H9 (cell line): ENCODE data around the gene ABHD16A. TPM values are rescaled to one million over a fixed set of nuclear protein-coding genes. Genes with fewer than 3 reads are reported as not detected.

Source experiments
- DNase-seq: peaks from one replicate; pipeline ENCODE4 v3.0.0-alpha.2; 2017
- H2AFZ ChIP-seq: one replicate; pipeline ENCODE4 v1.6.1; 2013; ENCODE audit warnings: mild to moderate bottlenecking, low read length, control low read depth, moderate library complexity
- H2AK5ac ChIP-seq: 2 replicates; pipeline ENCODE4 v1.6.1; 2013; ENCODE audit warnings: low read length, control low read depth, mixed read lengths; ENCODE audit not compliant: insufficient read length
- H2BK120ac ChIP-seq: one replicate; pipeline ENCODE4 v1.6.1; 2013; ENCODE audit warnings: low read depth, mild to moderate bottlenecking, low read length, control low read depth, inconsistent platforms; ENCODE audit not compliant: poor library complexity, severe bottlenecking
- H2BK12ac ChIP-seq: 2 replicates; pipeline ENCODE4 v1.6.1; 2013; ENCODE audit warnings: low read length, control low read depth, mixed read lengths, low read depth; ENCODE audit not compliant: insufficient read length
- H2BK15ac ChIP-seq: 2 replicates; pipeline ENCODE4 v1.6.1; 2013; ENCODE audit warnings: low read depth, low read length, control low read depth
- H2BK20ac ChIP-seq: one replicate; pipeline ENCODE4 v1.6.1; 2013; ENCODE audit warnings: low read depth, mild to moderate bottlenecking, low read length, control low read depth, inconsistent platforms; ENCODE audit not compliant: poor library complexity, severe bottlenecking
- H2BK5ac ChIP-seq: 2 replicates; pipeline ENCODE4 v1.6.1; 2013; ENCODE audit warnings: low read length, control low read depth, mixed read lengths; ENCODE audit not compliant: insufficient read length
- H3K14ac ChIP-seq: 2 replicates; pipeline ENCODE4 v1.6.1; 2013; ENCODE audit warnings: low read length, control low read depth; ENCODE audit not compliant: insufficient read depth
- H3K18ac ChIP-seq: 2 replicates; pipeline ENCODE4 v1.6.1; 2013; ENCODE audit warnings: low read depth, mild to moderate bottlenecking, mixed read lengths, low read length, control low read depth; ENCODE audit not compliant: insufficient read length
- H3K23ac ChIP-seq: 2 replicates; pipeline ENCODE4 v1.6.1; 2013; ENCODE audit warnings: low read length, control low read depth, mixed read lengths, low read depth; ENCODE audit not compliant: insufficient read length
- H3K23me2 ChIP-seq: 2 replicates; pipeline ENCODE4 v1.6.1; 2013; ENCODE audit warnings: low read depth, mild to moderate bottlenecking, mixed read lengths, low read length, control low read depth; ENCODE audit not compliant: insufficient read length, poor library complexity, severe bottlenecking
- H3K27ac ChIP-seq: 2 replicates; pipeline ENCODE4 v1.5.1; 2013; ENCODE audit warnings: low read length, control low read depth, mixed read lengths, low read depth; ENCODE audit not compliant: insufficient read length
- H3K27me3 ChIP-seq: 2 replicates; pipeline ENCODE4 v1.6.1; 2013; ENCODE audit warnings: low read length, control low read depth, inconsistent platforms; ENCODE audit not compliant: insufficient read depth
- H3K4ac ChIP-seq: 2 replicates; pipeline ENCODE4 v1.6.1; 2013; ENCODE audit warnings: low read depth, mild to moderate bottlenecking, control low read depth, inconsistent platforms, low read length, moderate library complexity
- H3K4me1 ChIP-seq: 2 replicates; pipeline ENCODE4 v1.6.1; 2013; ENCODE audit warnings: low read length, control low read depth, inconsistent platforms; ENCODE audit not compliant: insufficient read depth
- H3K4me2 ChIP-seq: 2 replicates; pipeline ENCODE4 v1.6.1; 2013; ENCODE audit warnings: low read length, control low read depth, mixed read lengths; ENCODE audit not compliant: insufficient read length, insufficient read depth
- H3K56ac ChIP-seq: 2 replicates; pipeline ENCODE4 v1.6.1; 2013; ENCODE audit warnings: low read depth, mild to moderate bottlenecking, mixed read lengths, low read length, control low read depth; ENCODE audit not compliant: insufficient read length
- H3K79me1 ChIP-seq: 2 replicates; pipeline ENCODE4 v1.6.1; 2013; ENCODE audit warnings: low read depth, mild to moderate bottlenecking, moderate library complexity, low read length, control low read depth, inconsistent platforms; ENCODE audit not compliant: insufficient read depth, poor library complexity, severe bottlenecking
- H3K79me2 ChIP-seq: 2 replicates; pipeline ENCODE4 v1.6.1; 2013; ENCODE audit warnings: low read length, control low read depth, inconsistent platforms; ENCODE audit not compliant: insufficient read depth
- H3K9ac ChIP-seq: 2 replicates; pipeline ENCODE4 v1.6.1; 2013; ENCODE audit warnings: low read length, control low read depth, mixed read lengths; ENCODE audit not compliant: insufficient read length; ENCODE audit errors: extremely low read depth
- H3K9me3 ChIP-seq: one replicate; pipeline ENCODE4 v1.6.1; 2013; ENCODE audit warnings: low read depth, low read length, inconsistent platforms; ENCODE audit not compliant: control insufficient read depth
- H3T11ph ChIP-seq: one replicate; pipeline ENCODE4 v1.6.1; 2013; ENCODE audit warnings: mild to moderate bottlenecking, low read length, control low read depth, inconsistent platforms
- H4K20me1 ChIP-seq: one replicate; pipeline ENCODE4 v1.6.1; 2013; ENCODE audit not compliant: control insufficient read depth, insufficient read length, insufficient read depth
- H4K5ac ChIP-seq: 2 replicates; pipeline ENCODE4 v1.6.1; 2013; ENCODE audit warnings: low read depth, mild to moderate bottlenecking, mixed read lengths, low read length, control low read depth; ENCODE audit not compliant: insufficient read length
- H4K8ac ChIP-seq: replicated peaks from 2 replicates; pipeline ENCODE4 v1.6.1; 2013; ENCODE audit warnings: low read length, control low read depth, mixed read lengths, low read depth; ENCODE audit not compliant: insufficient read length
- H4K91ac ChIP-seq: 2 replicates; pipeline ENCODE4 v1.6.1; 2013; ENCODE audit warnings: low read depth, mild to moderate bottlenecking, moderate library complexity, mixed read lengths, low read length, control low read depth; ENCODE audit not compliant: insufficient read length
- H3K27ac Mint-ChIP-seq, 3 experiments: 2 replicates in 2 of 3; 3 replicates in 1 of 3; pipeline ENCODE4 v1.8.0; 2020 to 2021; ENCODE audit warnings: mixed read lengths in 3 of 3, mild to moderate bottlenecking in 1 of 3, moderate library complexity in 1 of 3
- H3K27me3 Mint-ChIP-seq: 2 replicates; pipeline ENCODE4 v1.8.0; 2021; ENCODE audit warnings: low read depth, mild to moderate bottlenecking, moderate library complexity, mixed read lengths
- H3K36me3 Mint-ChIP-seq, 3 experiments: 2 replicates in 2 of 3; 3 replicates in 1 of 3; pipeline ENCODE4 v1.8.0; 2020 to 2021; ENCODE audit warnings: low read depth in 3 of 3, mixed read lengths in 3 of 3; ENCODE audit not compliant: insufficient read depth in 1 of 3
- H3K4me1 Mint-ChIP-seq, 2 experiments: 2 replicates each; pipeline ENCODE4 v1.8.0; 2020; ENCODE audit warnings: mixed read lengths in 2 of 2
- H3K4me3 Mint-ChIP-seq, 2 experiments: 2 replicates in 1 of 2; 3 replicates in 1 of 2; pipeline ENCODE4 v1.8.0; 2020 to 2021; ENCODE audit warnings: mild to moderate bottlenecking in 2 of 2, mixed read lengths in 2 of 2, moderate library complexity in 1 of 2
- H3K9me3 Mint-ChIP-seq, 2 experiments: 2 replicates in 1 of 2; 3 replicates in 1 of 2; pipeline ENCODE4 v1.8.0; 2020; ENCODE audit warnings: mild to moderate bottlenecking in 2 of 2, mixed read lengths in 2 of 2, moderate library complexity in 1 of 2
- WGBS: extraction: QIAGEN DNeasy Blood & Tissue Kit; methylation state at CpG from one replicate; pipeline ENCODE4 v1.1.7; 2013; ENCODE audit warnings: missing lambda C conversion rate, low lambda C conversion rate, mixed read lengths; ENCODE audit not compliant: insufficient read length; ENCODE audit errors: extremely low coverage; 5-methylcytosine and 5-hydroxymethylcytosine counted together
- total RNA-seq: library from RNA; stranded (reverse); gene quantifications from 2 replicates; pipeline ENCODE4 v1.2.1, GENCODE V29; 2021
- TF ChIP-seq, protein P1 (sequence below): fragments of 200-600 bp; sonication (generic); conservative IDR thresholded peaks from 3 replicates; pipeline ENCODE4 v1.8.0; 2021; ENCODE audit warnings: antibody characterized with exemption, mild to moderate bottlenecking

Gene ABHD16A
- total RNA-seq, 1 experiment from 2014 or later = 34.4 TPM

DNA sequence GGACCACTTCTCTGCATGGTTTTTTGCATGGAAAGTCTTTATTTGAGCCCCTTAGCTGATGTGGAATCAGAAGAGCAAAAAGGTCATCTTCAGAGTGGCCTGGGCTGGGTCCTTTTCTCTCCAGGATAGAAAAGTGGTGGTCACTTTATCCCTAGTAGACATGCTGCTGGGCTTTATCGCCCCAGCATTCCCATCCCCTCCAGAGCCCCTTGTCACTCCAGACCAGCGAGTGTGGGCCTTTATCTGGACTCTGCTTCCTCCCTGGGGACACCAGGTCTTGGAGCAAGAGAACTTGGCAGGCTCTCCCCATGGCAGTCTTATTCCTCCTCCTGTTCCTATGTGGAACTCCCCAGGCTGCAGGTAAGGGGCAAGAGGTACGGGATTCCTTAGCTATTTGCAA, 3.5 kb upstream of the ABHD16A start, which contains the start of gene LY6G6F:
Gene LY6G6F (plus strand): TSS at position 268 of the 400 bp plus-strand sequence. CDS start 41 bp downstream, at position 309.
- Histone ChIP-seq H3T11ph (no peak within 1 kb of the TSS), H2BK5ac (no peak within 1 kb of the TSS), H3K4ac (no peak within 1 kb of the TSS), H2BK20ac (no peak within 1 kb of the TSS), H3K23ac (no peak within 1 kb of the TSS), H3K9ac (no peak within 1 kb of the TSS), H2BK120ac (no peak within 1 kb of the TSS), H2BK12ac (no peak within 1 kb of the TSS), H3K4me2 (no peak within 1 kb of the TSS), H2AFZ (no peak within 1 kb of the TSS), H3K18ac (no peak within 1 kb of the TSS), H3K23me2 (peaks cover 6% of the 10 kb centered on the region), H3K27ac (no peak within 1 kb of the TSS), H3K14ac (no peak within 1 kb of the TSS), H3K79me1 (peaks cover 5% of the 10 kb centered on the region), H3K79me2 (peaks cover 2% of the 10 kb centered on the region; the same call in 1 of the 2 replicates), H4K8ac (no peak within 1 kb of the TSS), H2BK15ac (no peak within 1 kb of the TSS), H4K20me1 (no peaks in the 10 kb centered on the region), H4K5ac (no peak within 1 kb of the TSS), H3K56ac (no peak within 1 kb of the TSS), H3K9me3 (no peaks in the 10 kb centered on the region), H3K27me3 (no peaks in the 10 kb centered on the region), H2AK5ac (no peak within 1 kb of the TSS), H3K4me1 (peaks cover 4% of the 10 kb centered on the region; the same call in 1 of the 2 replicates), H4K91ac (no peak within 1 kb of the TSS)
- Mint-ChIP-seq H3K36me3 (no peaks in the 10 kb centered on the region), H3K9me3 (no peaks in the 10 kb centered on the region; a peak in 1 of 5 replicates), H3K27ac (peak within 1 kb of the TSS in 1 of 3 experiments; percentile 54; a peak in 1 of 7 replicates), H3K4me1 (peaks cover 18 to 21% of the 10 kb centered on the region in 2 experiments), H3K27me3 (peaks cover 3% of the 10 kb centered on the region; the same call in 1 of the 2 replicates), H3K4me3 (no peak within 1 kb of the TSS)
- DNase-seq = no peak
- TF ChIP-seq, protein P1, sequence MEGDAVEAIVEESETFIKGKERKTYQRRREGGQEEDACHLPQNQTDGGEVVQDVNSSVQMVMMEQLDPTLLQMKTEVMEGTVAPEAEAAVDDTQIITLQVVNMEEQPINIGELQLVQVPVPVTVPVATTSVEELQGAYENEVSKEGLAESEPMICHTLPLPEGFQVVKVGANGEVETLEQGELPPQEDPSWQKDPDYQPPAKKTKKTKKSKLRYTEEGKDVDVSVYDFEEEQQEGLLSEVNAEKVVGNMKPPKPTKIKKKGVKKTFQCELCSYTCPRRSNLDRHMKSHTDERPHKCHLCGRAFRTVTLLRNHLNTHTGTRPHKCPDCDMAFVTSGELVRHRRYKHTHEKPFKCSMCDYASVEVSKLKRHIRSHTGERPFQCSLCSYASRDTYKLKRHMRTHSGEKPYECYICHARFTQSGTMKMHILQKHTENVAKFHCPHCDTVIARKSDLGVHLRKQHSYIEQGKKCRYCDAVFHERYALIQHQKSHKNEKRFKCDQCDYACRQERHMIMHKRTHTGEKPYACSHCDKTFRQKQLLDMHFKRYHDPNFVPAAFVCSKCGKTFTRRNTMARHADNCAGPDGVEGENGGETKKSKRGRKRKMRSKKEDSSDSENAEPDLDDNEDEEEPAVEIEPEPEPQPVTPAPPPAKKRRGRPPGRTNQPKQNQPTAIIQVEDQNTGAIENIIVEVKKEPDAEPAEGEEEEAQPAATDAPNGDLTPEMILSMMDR = no peak
- no CpG with 5 or more reads among the region's 3 CpGs for WGBS
